Measurements from ENCODE around the gene TLN1.

DNA sequence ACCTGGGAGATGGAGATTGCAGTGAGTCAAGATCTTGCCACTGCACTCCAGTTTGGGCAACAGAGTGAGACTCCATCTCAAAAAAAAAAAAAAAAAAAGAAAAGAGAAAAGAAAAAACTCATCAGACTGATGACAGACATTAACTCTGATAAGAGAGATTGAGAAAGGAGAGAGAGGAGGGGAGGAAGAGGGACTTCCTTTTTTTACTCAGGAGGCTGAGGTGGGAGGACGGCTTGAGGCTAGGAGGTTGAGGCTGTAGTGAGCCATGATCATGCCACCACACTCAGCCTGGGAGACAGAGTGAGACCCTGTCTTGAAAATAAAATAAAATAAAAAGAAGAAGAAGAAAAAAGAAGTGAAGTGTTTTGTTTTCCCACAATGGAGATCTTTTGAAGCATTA, 31.8 kb upstream of the TLN1 start:
- TF ChIP-seq, protein P1, sequence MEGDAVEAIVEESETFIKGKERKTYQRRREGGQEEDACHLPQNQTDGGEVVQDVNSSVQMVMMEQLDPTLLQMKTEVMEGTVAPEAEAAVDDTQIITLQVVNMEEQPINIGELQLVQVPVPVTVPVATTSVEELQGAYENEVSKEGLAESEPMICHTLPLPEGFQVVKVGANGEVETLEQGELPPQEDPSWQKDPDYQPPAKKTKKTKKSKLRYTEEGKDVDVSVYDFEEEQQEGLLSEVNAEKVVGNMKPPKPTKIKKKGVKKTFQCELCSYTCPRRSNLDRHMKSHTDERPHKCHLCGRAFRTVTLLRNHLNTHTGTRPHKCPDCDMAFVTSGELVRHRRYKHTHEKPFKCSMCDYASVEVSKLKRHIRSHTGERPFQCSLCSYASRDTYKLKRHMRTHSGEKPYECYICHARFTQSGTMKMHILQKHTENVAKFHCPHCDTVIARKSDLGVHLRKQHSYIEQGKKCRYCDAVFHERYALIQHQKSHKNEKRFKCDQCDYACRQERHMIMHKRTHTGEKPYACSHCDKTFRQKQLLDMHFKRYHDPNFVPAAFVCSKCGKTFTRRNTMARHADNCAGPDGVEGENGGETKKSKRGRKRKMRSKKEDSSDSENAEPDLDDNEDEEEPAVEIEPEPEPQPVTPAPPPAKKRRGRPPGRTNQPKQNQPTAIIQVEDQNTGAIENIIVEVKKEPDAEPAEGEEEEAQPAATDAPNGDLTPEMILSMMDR (IDR thresholded peaks at IDR 0.05) = no peak
- TF ChIP-seq POLR2AphosphoS5 (IDR thresholded peaks at IDR 0.05) = no peak

Data from breast epithelium (tissue), 3 donors.